Stimulated activated CD4-positive, alpha-beta T cell treated with anti-CD3 and anti-CD28 coated beads, Interleukin-1b, Interleukin-23, amount 100 ng/mL, for 24 hours (primary cell): Measurements from ENCODE around the gene ZNF804A.

Source experiments
- DNase-seq, 4 experiments: peaks; one replicate each; pipeline ENCODE4 v3.0.0-alpha.2; 2020; ENCODE audit warnings: low read depth in 4 of 4, low spot score in 1 of 4

ZNF804A gene

DNA sequence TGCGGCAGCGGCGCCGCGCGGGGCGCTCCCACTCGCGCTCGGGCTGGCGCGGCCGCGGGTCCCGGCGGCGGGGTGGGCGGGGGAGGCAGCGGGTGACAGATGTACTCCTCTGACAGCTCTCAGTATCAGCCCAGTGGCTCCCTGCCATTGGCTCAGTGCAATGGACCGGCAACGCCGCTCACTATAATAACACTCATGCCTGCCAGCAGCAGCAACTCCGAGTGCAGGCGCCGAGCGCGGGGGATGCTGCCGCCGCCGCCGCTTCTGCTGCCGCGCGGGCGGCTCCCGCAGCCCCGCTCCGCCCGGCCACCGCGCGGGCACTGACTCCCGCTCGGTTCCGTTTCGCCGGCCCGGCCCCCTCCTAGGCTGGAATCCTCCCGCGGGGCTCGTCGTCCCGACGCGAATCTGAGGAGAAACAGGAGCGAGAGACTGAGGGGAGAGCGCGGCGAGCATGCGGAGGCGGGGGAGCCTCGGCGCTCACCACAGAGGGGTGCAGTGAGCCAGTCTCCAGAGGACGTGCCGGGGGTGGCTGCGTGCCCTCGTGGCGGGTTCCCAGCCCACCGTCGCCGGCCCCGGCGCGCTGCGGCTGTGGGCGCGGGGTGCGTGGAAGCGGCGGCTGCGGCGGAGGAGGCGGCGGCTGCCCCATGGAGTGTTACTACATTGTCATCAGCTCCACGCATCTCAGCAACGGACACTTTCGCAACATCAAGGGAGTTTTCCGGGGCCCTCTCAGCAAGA, at the start of gene ZNF804A:
Gene ZNF804A, plus strand, starts transcription at position 214 of the 738 bp plus-strand sequence. Its CDS starts 431 bp downstream, at position 645.
- DNase-seq: no peak

DNA sequence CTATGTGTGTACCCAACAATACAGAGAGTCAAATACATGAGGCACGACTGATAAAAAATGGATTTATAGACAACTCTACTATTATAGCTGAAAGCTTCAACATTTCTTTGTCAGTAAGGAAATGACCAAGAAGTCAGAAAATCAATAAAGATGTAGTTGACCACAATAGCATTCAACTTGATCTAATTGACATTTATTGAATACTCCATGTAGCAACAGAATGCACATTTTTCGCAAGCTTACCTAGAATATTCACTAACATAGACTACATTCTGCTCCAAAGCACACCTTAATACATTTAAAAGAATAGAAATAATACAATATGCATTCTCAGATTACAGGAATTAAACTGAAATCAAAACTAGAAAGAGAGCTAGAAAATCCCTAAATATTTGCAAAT, 49.2 kb upstream of the ZNF804A start:
- no peak for DNase-seq

DNA sequence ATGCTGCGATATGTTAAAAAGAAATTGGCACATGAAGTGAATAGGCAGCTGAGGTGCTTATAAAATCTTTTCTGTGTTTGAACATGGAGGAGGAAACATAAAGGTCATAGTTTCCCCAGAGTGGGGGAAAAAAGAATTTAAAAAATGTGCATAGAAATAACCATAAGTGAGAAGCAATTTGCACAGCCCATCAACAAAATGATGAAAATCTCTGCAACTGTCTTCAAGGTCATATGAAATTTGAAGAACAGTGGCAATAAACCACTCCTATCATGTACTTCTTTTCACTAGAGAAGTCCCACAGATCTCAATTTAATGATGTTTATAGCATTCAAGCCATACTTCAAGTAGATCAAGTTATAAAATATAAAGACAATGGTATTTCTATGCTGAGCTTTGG, 46.7 kb upstream of the ZNF804A start:
- DNase-seq: no peak

DNA sequence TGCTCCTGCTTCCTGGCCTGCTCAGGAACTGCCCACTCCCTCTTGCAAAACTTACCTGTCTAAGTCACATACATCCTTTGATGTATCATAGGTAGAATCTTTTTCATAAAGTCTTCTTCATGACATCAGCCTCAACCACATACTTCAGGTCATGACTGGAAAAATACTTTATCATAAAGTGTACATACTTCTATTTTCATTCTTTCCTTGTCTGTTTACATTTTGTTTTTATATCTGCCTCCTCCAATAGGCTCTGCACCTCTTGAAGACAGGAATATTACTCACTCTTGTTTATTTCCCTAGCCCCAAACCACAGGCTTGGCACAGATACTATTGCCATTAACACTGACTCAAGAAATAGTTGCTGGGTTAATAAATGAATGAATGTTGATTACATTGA, 43.6 kb upstream of the ZNF804A start:
- no peak for DNase-seq

DNA sequence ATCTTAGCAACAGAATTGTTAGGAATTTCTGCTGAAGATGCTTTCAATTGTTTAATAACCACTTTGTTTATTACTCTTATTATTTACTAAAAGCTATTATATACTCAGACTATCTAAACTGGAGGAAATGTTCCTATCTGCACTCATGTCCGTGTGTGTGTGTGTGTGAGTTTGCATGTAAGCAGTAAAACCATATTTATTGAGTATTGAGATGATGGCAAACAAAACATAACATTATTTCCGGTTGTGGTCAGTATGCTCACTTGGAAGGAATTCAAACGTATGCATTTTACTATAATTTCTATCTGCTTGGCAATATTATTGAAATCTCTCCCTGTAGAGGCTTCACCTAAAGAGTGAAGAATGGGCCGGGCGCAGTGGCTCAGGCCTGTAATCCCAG, 43.0 kb upstream of the ZNF804A start:
- DNase-seq: no peak

DNA sequence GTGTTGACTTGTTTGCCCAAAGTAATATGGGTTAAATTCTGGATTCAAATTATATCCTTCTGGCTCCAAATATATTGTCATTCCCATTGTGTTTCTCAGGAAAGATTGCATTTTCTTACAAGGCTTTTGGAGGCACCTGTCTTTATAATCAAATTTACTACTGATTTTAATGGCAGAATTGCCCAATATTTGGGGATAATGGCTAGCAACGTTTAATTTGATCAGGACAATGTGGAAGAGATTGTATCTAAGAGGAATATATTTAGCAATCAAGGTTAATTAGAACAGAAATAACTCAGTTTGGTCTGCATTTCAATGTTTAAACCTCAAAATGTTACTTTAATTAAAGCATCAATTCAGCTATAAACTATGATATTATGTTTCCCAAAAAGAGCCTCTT, 41.7 kb upstream of the ZNF804A start:
- DNase-seq: no peak

DNA sequence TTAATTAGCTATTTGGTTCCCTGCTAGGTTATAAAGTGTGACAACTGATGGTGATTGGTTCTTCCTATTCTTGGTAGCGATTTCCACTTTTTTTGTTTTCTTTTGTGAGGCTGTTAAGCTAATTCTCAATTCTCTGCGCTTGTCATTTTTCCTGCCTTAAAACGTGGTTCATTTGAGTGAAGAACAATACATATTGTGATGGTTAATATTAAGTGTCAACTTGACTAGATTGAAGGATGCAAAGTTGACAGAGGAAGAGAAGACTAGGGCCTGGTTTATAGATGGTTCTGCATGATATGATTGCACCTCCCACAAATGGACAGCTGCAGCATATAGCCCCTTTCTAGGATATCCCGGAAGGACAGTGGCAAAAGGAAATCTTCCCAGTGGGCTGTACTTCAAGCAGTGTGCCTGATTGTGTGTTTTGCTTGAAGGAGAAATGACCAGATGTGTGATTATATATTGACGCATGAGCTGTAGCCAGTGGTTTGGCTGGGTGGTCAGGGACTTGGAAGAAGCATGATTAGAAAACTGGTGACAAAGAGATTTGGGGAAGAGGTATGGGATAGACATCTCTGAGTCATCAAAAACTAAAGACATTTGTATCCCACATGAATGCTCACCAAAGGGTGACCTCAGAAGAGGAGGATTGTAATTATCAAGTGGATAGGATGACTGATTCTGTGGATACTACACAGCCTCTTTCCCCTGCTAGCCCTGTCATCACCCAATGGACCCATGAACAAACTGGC, 39.4 kb upstream of the ZNF804A start:
- no peak for DNase-seq

DNA sequence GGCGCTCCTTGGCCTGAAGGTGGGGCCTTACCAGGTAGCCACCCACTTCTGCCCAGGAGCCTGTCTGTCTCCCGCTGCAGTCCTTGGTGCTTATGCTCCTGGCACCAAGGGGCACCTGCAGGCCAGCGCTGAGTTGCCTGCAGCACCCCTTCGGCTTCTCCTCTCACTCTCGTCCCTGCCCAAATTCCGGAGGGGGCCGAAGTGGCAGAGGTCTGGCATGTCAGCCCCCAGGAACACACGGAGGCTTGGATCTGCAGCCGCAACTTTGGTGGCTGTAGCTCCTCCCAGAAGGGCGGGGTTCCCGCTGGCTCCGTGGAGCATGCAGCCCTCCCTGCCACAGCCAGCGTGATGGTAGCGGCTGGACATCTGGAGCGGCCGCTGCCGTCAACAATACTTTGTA, 37.7 kb upstream of the ZNF804A start:
- no peak for DNase-seq

DNA sequence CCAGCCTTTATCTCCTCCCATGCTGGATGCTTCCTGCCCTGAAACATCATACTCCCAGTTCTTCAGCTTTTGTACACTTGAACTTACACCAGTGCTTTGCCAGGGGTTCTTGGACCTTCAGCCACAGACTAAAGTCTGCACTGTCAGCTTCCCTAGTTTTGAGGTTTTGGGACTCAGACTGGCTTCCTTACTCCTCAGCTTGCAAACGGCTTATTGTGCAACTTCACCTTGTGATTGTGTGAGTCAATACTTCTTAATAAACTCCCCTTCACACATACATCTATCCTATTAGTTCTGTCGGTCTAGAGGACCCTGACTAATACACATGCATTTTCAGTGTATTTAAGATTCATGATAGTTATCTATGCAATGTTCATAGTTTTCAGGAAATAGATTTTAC, 35.8 kb upstream of the ZNF804A start:
- DNase-seq: no peak

DNA sequence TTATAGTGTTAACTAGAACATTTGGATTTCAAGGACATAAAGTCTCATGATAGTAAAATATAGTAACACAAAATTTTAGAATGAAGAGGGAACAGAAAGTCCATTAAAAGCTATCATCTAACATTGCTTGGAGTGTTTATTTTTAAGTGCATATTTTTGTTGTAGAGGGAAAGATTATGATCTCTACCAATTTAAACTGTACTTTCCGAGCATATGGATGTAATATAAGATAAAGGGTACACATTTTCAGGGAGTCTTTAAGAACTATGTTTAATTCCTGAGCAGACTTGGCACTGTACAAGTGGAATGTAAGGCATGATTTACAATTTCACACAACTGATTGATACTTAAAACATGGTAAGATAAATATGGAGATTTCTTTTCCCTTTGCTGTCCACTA, 34.2 kb upstream of the ZNF804A start:
- no peak for DNase-seq

DNA sequence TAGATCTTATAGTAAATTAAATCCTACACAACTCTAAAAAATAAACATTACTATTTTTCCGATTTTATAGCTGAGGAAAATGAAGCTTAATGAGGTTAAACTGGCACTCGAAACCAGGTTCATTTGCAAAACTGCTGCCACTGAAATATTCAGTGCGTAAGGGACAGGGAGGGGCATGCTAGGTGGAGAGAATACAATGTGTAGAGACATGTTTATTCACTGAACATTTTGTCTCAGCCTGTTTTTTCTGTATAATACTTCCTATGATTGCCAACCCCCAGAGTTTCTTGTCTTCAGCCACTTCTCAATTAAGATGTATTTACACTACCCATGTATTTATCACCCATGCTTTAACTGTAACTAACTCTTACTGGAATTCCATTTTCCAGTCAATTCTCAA, 31.6 kb upstream of the ZNF804A start:
- no peak for DNase-seq

DNA sequence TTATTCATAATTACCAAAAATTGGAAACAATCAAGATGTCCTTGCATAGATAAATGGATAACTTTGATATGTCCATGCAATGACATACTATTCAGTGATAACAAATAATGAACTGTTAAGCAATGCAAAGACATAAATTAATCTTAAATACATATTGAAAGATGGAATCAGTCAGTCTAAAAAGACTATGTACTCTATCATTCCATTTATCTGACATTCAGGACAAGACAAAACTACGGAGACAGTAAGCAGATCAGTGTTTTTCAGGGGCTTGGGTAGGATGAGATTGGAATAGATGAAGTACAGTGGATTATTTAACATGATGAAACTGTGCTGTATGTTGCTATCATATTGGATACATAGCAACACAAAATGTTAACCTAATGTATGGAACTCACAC, 21.3 kb upstream of the ZNF804A start:
- DNase-seq: no peak

DNA sequence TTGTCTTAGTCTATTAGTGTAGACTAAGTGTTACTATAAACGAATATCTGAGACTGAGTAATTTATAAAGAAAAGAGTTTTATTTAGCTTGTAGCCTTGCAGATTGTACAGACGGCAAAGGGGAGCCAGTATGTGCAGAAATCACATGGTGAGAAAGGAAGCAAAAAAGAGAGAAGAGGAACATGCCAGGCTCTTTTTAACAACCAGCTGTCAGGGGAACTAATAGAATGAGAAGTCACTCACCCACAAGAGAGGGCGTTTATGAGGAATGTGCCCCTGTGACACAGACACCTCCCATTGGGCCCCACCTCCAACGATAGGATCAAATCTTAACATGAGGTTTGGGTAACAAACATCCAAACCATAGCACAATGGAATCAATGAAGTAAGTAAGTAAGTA, 20.6 kb upstream of the ZNF804A start:
- DNase-seq: no peak

DNA sequence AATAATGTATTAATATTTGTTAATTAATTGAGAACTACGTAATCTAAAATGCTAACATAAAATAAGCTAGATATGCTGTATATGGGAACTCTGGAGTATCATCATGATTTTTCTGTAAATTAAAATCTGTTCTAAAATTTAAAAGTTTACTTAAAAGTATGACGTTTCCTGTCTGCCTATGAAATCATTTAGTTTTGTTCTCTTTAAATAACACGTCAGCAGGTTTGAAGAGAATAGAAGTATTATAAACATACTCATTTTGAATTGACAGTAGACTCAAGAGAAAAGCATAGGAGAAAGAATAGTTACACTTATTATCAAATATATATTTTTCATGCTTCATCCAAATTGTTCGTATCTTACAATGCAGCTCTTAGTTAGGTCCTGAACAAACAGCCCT, 19.1 kb upstream of the ZNF804A start:
- no peak for DNase-seq

DNA sequence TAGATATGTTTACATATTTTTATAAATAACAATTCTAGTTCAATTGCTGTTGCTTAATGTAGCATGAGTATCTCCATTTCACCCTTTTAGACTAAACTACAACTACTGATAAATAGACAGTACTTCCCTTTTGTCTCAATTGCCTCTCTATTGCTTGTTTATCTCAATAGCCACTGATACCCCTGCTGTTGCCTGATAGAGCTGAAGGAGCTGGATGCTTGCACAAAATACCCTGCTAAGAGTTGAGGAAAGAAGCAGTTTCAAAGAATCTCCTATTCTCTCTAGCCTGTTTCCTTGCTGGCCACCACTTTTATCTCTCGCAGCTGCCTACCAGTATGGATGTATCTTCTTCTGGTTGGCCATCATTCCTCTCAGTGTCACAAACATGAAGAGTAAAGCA, 16.9 kb upstream of the ZNF804A start:
- no peak for DNase-seq

DNA sequence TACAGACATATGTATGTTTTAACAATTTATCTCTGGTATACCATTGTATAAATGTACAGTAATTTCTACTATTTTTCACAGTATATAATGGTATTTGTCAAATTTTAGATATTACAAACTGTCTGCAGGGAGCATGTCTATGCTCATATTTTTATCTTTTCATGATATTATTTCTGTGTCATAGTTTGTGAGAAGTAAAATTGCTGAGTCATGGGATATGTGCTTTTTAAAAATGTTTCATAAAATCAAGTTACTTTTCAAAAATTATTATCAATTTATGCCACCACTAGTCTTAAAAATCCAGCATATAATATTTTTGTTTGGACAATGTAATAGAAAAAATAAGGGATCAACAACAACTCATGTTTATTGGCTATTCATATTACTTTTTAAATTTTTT, 9.1 kb upstream of the ZNF804A start:
- DNase-seq: no peak

DNA sequence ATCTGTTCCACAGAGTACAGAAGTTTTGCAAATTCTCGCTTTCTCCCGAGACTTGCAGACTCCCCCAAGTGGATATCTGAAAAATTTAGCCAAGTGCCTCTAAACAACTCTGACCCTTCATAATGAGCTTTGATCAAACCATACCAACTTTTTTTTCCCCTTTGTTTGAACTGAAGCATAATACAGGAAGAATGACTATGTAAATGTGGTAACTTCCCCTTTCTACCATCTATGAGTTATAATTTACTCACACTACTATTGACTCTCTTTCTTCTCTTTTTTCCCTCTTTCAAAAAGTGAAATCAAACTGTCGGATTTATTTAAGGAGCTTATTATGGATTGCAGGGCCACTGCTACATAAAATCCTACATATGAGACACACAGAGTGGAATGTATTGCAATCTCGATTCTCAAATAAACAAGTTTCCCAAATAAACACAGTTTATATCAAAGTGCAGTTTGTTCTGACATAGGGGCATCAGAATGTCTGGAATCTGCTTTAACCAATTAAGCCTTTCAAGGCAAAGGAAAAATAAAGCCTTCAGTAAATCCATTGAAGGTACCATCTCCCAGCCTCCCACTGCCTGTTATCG, 1.4 kb upstream of the ZNF804A start:
- no peak for DNase-seq

DNA sequence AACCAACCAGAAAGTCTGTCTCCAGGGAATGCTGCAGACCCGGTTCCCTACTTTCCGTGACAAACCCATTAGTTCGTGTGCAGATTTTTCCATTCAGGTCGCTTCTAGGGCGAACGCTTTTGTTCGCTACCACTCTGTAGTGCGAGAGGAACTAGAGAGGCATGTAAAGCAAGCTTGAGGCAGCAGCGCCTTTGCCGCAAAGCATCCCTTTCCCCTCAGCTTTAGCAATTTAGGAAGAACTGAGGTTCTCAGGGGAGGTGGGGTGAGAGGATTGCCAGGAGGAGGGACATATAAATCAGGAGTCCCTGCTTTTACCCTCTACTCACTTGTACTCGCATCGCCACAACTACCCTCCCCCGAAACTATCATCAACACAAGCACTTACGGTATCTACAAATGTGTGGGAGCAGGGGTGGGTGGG, 748 bp upstream of the ZNF804A start:
- DNase-seq: no peak

DNA sequence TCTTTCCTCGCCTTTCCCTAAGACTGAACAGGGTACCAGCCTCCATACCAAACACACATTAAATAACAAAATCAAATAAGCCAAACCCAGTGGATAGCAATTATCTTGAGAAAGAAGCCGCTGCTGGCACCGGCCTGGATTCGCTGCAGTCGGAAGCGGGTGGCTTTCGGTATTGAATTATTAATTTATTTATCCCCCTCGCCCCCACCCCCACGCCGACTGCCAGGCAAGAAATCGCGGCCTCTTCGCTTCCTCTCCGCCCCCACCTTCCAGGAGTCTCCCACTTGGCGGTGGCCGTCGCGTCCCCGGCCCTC, 370 bp upstream of the ZNF804A start:
- DNase-seq: no peak

DNA sequence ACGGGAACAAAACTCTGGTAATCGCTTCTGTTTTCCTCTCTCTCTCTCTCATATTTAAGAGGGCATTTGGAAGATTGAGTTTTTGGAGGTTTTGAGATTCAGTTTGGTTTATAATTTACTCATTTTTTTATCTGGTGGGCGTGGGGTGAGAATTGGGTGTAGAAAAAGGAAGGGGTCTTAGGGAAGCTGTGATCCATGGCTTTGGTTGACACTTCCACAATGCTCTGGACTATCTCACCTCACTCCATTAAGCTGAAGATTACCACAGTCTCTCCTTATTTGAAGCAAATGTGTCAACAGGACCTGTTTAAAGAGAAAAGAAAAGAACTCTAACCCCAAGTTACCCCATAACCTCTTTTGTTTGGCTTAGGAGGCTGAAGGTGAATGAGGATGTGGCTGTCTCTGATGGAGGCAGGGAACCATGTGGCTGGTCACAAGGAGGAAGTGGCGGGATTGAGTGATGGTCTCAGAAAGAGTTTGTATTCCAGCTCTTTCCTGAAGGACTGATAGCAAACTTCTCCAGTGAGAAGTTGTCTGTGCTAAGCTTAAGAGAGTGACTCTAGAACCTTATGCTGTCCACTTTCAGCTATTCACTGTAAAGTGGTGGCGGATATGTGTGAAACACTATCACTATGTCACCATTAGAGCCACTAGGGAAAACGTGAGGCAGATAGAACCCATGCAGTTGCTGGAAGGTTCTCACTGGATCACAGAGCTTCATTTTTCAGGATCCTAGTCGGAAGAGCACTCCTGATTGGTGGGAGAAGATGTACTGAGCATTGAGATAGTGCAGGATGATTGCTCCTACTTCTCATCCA, 934 bp downstream of the ZNF804A start:
- no peak for DNase-seq

DNA sequence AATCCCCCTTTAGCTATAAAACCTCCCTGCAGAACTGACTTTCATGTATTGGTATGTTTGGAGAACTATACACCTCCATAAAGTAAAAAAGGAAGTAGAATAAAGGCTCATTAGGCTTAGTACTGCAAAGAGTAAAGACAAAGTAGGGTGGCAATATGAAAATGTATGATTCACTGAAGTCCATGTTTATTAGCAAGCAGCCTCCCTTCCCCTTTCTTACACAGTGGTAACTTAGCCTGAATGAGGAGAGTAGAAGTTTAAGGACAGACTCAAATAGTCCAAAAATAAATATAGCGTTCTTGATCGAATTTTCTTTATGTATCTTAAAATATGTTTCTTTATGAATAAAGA, 1.5 kb downstream of the ZNF804A start:
- DNase-seq: no peak

DNA sequence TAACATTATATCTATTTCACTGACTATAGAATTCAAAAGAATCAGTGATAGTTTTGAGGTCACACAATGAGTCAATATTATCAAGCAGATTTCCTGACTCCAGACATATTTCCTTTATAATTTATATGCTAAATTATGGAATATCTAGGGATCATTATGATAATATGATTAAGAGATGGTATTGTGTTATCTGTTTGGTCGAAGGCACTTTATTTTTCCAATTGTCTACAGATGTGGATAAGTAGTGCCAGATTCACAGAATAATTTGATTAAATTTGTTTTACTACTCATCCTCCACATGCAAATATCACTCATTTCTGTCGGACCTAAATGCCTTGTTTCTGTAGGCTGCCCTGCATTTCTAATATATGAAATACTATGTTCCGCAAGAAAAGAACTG, 4.4 kb downstream of the ZNF804A start:
- no peak for DNase-seq
